Activated CD4-positive, CD25-positive, alpha-beta regulatory T cell treated with anti-CD3 and anti-CD28 coated beads, Interleukin-2, amount 50 U/mL, for 16 hours (primary cell): Measurements from ENCODE around the gene NSMCE3.
A peak's percentile ranks its signal among the peaks of the same experiment; 100 is the strongest.
"Not testable (repeated sequence)": the region's sequence is repeated elsewhere in the genome, so short reads cannot be mapped to it uniquely, and the experiment has no call there.

ENCODE experiments used
- DNase-seq: peaks from one replicate; pipeline ENCODE4 v3.0.0-alpha.2; 2020; ENCODE audit warnings: low read depth, low spot score

The NSMCE3 gene

DNA sequence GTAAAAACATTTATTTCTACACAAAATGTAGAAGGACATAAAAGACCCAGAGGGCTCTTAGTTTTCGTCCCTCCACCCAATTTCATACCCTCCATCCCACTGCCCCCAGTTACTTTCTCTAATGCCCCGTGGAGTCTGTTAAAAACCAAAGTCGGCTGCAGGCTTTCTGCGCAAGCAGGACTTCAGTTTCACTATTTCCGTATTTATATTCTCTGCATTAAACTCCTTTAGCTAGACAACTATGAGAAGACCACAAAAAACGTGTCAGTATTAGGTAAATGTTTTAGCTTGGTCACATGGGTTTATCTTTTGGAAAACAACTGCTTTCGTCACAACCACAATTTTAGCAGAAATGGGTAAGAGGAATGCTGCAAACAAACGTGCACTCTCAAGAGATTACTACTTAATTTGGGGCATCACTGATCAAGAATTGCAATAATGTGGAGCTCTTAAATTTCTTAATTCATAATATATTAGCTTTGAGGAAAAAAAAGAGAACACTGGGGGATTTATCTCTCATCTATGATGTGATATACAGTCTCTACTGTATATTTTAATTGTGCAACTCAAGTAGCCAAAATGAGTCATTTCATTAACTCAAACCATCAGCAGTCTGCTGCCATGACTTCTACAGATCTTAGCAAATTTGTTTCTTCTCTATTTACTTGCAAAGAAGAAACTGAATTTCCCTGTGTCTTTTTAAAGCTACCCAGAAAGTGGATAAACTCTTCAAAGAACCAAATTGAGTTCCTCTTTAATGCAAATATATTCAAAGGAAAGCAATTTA lies 740 bp upstream of the NSMCE3 start:
- no peak for DNase-seq

DNA sequence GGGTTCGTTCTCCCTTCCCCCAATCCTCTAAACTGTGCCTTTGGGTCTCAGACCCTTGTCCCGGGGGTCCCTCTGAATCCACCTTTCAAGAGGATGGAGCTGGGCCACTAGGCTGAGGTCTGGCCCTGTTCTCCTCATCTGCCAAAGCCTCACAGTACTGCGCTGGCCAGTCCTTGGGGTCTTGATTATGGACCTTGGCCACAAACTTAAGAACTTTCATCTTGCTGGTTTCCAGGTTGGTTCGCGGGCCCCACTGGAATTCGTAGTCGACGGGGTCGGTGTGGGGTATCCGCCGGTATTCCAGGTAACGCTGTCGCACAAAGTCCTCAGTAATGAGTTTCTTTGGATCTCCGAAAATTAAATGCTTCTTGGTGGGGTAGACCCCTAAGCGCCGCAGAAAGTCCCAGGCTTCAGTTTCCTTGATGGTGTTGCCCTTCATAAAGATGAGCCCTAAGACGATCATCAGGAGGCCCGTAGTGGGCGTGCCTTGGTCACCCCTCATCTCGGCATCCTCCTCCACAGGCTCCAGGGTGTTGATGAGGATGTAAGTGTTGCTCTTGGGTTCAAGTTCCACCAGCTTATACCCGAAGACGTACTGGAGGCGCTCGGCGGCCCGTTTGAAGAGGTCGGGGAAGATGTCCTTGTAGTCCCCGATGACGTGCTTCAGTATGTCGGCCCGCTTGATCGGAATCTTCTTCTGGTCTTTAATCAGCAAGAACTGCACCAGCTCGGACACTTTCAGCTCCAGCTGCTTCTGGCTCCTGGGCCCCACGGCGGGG lies 727 bp downstream of the NSMCE3 start:
- DNase-seq, result peak; percentile 15

DNA sequence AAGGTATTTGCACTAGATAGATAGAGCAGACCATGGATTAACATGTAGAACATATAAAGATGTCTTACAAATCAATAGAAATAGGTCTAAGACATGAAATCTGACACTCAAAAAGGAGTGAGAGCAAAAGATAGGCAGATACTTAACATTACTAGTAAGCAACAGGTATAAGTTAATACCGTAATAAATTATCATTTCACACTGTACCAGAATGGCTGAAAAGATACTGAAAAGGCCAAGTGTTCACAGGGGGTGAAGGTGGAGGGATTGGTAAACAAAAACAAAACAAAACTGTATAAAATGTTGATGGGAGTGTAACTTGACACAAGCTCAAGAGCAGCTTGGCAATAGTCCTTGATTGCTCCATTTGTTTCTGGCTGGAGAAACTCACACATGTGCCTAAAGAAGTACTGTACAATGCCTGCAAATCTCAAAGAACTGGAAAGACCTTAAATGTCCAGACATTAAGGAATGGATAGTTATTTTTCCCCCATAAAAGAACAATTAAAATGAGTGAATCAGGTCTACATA lies 3.5 kb downstream of the NSMCE3 start:
- no peak for DNase-seq

- no peak for DNase-seq
These were observed 6.3 kb downstream of the NSMCE3 start for GRCh38 chr15:29263289-29263688.

DNA sequence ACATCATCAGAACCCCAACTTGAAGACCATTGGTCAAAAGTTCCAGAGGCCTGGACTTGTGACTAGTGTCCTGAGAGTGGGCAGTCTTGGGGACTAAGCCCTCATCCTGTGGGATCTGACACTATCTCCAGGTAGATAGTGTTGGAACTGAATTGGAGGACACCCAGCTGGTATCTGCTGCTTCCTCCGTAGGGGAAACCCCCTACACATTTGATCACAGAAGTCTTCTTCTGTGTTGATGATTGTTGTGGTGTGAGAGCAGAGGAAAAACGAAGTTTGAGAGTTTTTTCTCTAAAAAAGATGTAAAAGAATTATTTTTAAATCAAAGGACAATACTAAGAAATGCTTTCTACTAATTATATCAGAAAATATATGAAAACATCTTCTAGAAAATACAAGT lies 6.9 kb downstream of the NSMCE3 start:
- DNase-seq, result no peak

- DNase-seq, result no peak
These were observed 8.7 kb downstream of the NSMCE3 start for GRCh38 chr15:29260896-29261295.

GRCh38 chr15:29259233-29259632 lies 10.4 kb downstream of the NSMCE3 start:
- DNase-seq, result no peak

GRCh38 chr15:29252234-29252633 lies 17.4 kb downstream of the NSMCE3 start:
- DNase-seq, result no peak

DNA sequence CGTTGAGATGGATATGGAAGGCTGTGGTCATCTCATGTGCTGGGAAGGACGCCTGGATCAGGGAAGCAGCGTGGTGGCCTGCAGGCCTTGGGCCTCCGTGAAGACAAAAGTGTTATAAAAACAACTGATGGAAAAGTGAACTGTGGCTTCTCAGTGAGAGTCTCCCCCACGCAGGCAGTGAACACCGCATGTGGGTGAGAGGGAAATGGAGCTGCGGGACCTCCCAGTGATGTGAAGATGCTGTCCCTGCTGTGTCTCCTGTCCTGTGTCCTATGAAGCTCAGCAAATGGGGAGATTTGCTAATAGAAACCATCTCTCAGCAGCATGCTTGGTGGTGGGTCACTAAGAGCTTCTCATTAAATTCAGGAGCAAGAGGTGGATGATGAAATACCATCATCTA lies 25.1 kb downstream of the NSMCE3 start:
- DNase-seq, result no peak

DNA sequence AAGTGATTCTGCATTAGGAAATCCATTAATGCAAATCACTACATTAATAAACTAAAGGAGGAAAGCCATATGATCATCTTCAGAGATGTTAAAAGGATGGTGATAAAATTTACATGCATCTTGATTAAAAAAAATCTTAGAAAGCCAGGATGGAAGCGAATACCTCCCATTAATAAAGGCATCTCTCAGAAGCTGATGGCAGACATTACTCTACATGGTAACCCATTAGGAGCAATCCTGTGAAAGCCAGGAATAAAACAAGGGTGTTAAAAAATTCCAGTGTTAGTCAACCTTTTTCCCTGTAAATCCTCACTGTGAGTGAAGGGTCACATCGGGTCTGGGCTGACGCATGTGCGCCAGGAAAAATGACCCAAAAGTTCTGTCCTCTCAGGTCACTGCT lies 25.5 kb downstream of the NSMCE3 start:
- DNase-seq, result no peak

GRCh38 chr15:29242456-29243242 lies 27.0 kb downstream of the NSMCE3 start:
- DNase-seq, result no peak

DNA sequence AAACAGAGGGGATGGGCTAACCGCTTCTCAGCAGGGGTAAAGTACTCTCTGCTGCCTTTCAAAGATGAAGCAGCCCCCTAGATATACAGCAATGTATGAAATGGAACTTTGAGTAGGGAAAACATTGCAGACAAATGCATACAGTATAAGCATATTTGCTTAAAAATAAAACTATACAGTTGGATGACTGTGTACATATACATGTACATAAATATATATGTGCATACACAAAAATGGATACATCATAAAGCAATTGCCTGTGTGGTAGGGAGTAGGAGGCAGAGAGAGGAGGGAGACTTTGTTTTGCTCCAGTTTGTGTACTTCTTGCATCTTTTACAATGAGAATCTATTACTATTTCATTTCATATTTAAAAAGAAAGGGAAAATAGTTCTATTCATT lies 28.4 kb downstream of the NSMCE3 start:
- DNase-seq, result no peak

DNA sequence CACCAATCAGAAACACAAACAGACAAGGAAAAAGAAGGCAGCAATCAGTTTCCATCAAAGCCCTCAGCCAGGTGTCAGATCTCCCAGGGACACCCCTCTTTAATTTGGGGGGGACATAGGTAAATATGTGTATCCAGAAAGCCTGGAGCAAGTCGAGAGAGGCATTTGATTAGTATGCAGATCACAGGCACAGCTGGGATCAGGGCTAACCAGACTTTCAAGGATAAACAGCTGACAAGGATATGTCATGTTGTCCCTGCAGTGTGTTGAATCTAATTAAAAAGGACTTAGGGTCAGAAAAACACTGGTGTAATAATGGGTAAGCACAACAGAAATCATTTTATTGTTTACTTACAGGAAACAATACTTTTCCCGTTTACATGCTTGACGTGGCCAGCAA lies 30.2 kb downstream of the NSMCE3 start:
- no peak for DNase-seq

- DNase-seq, result no peak
These were observed 36.1 kb downstream of the NSMCE3 start for GRCh38 chr15:29233566-29233965.

- DNase-seq, result no peak
These were observed 43.0 kb downstream of the NSMCE3 start for GRCh38 chr15:29226436-29227208.

DNA sequence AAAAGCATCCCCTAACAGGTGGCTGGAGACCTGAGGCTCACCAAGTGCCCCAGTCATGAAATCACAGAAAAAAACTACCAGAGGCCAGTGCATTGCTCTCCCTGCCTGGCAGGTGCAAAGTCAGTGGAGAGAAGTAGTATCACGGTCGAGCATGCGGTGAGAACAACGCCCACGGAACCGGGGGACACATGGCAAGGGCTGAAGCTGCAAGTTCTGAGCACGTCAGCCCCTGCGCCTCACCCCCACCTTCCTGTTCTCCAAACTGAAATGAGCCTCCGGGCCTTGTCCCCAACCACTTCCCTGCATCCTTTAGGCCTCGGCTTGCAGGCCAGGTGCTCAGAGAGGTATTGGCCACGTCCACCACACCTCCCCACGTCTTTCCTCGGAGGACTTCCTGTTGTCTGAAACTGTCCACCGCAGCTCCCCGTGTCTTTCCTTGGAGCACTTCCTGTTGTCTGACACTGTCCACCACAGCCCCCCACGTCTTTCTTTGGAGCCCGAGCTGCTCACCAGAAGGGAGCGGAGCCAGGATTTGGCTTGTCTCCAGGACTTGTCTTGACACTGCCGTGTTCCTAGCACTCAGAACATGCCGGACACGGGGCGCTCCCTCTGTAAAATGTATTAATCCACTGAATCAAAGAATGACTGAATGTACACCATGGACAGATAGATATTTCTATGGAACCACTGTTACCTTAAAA lies 43.9 kb downstream of the NSMCE3 start:
- DNase-seq, result no peak

GRCh38 chr15:29224987-29225363 lies 44.6 kb downstream of the NSMCE3 start:
- DNase-seq, result not testable (repeated sequence)

DNA sequence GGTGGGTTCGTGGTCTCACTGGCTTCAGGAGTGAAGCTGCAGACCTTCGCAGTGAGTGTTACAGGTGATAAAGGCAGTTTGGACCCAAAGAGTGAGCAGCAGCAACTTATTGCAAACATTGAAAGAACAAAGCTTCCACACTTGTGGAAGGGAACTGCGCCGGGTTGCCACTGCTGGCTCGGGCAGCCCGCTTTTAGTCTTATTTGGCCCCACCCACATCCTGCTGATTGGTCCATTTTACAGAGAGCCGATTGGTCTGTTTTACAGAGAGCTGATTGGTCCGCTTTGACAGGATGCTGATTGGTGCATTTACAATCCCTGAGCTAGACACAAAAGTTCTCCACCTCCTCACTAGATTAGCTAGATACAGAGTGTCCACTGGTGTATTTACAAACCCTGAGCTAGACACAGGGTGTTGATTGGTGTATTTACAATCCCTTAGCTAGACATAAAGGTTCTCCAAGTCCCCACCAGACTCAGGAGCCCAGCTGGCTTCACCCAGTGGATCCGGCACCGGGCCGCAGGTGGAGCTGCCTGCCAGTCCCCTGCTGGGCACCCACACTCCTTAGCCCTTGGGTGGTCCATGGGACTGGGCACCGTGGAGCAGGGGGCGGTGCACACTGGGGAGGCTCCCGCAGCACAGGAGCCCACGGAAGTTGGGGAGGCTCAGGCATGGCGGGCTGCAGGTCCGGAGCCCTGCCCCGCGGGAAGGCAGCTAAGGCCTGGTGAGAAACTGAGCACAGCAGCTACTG lies 45.2 kb downstream of the NSMCE3 start:
- not testable (repeated sequence) for DNase-seq

- DNase-seq, result no peak
These were observed 46.0 kb downstream of the NSMCE3 start for GRCh38 chr15:29223640-29224039.
